Renal pelvis (tissue), 4 donors: ENCODE measurements around the gene HOXD8. TPM values are rescaled to one million over a fixed set of nuclear protein-coding genes. Genes with fewer than 3 reads are reported as not detected.

Source experiments
- DNase-seq: peaks from one replicate; pipeline ENCODE4 v3.0.0-alpha.2; 2013
- polyA plus RNA-seq, 3 donors: library from polyadenylated mRNA; unstranded; fragments of 120-200 nt; gene quantifications; one replicate each; pipeline ENCODE4 v1.2.1, GENCODE V29; 2013; ENCODE audit not compliant: insufficient read length in 3 of 3

HOXD8 gene
- polyA plus RNA-seq, 3 donors: 171 to 182 (median 181) TPM

- DNase-seq: peak; percentile 90
Measured at GRCh38 chr2:176111309-176111663, 18.2 kb upstream of the HOXD8 start.

- DNase-seq: no peak
Measured at GRCh38 chr2:176111846-176112374, 17.6 kb upstream of the HOXD8 start.

GRCh38 chr2:176112375-176113302, 16.9 kb upstream of the HOXD8 start:
- no peak for DNase-seq

- no peak for DNase-seq
Measured at GRCh38 chr2:176114120-176114929, 15.2 kb upstream of the HOXD8 start.

DNA sequence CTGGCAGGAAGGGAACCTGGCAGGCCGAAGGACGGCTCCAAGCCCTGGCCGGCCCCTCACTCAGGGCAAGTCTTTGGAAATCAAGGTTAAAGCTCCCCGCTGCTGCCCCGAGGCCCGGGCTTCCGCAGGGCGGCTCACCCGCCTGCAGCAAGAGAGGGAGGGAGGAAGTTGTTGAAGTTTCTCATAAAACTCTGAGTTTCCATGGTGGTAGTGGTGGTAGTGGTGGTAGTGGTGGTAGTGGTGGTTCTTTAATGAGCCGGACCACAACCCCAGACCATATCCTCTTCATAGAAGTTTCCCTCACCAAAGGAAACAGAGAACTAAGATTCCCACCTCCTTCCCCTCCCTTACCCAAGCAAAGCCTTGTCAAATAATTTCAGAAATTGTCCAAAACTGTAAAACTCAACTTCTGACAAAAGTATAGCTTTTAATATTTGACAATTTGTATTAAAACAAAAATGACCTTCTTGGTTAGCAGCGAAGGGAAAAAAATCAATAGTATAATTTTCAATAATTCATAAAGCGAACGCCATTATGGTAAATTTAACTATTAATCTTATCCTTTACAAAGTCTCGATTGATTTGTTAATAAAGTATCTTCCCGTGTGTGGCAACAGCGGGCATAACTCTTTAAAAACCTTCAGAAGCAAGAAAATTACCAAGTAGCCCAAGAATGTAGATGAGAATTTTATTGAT, 14.4 kb upstream of the HOXD8 start:
- DNase-seq: no peak

- peak; percentile 94 for DNase-seq
Measured at GRCh38 chr2:176115883-176116813, 13.4 kb upstream of the HOXD8 start, which contains the start of gene HOXD10. HOXD10 (plus strand) TSS chr2:176116778; CDS start chr2:176116834, 56 bp downstream.

- DNase-seq: no peak
Measured at GRCh38 chr2:176117162-176117822, 12.2 kb upstream of the HOXD8 start.

DNA sequence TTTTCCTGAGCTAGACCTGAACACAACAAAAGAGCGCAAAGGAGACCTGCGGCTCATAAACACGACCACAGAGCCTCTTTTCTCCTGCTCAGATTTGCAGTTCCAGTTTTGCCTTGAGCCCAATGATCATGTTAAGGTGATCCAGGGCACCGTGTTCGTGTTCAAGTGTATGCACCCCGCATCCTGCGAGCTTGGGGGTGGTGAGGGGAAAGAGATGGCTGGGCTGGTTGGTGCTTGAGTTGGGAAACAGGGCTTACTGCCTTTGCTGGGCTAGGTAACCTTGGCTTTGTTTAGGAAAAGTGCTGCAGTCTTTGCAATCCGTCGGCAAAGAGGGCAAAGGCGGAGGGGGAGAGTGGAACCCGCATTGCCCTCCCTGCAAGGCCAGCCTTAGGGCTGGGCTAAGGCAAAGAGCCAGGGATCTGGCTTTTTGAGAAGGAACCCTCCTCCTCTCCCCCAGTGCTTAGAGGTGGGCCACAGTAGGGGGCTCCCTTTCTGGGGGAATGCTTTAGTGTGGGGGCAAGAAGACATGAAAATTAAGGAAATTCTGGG, 11.6 kb upstream of the HOXD8 start:
- DNase-seq: no peak

DNA sequence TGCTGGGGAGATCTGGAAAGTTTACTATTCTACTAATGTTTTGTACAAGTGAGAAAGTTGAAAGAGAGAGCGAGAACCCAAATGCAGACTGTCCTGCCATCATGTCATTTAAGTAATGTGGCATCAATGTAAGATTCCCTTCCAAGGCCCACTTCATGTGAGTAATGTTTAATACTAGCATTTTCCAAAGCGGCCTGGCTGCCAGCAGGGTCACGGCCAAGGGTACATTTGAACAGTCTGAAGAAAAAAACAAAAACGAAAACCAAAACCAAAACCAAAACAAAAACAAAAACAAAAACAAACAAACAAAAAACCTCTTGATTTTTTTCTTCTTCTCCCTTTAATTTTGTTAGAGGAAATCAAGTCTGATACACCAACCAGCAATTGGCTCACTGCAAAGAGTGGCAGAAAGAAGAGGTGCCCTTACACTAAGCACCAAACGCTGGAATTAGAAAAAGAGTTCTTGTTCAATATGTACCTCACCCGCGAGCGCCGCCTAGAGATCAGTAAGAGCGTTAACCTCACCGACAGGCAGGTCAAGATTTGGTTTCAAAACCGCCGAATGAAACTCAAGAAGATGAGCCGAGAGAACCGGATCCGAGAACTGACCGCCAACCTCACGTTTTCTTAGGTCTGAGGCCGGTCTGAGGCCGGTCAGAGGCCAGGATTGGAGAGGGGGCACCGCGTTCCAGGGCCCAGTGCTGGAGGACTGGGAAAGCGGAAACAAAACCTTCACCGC, 10.7 kb upstream of the HOXD8 start:
- peak; percentile 94 for DNase-seq

DNA sequence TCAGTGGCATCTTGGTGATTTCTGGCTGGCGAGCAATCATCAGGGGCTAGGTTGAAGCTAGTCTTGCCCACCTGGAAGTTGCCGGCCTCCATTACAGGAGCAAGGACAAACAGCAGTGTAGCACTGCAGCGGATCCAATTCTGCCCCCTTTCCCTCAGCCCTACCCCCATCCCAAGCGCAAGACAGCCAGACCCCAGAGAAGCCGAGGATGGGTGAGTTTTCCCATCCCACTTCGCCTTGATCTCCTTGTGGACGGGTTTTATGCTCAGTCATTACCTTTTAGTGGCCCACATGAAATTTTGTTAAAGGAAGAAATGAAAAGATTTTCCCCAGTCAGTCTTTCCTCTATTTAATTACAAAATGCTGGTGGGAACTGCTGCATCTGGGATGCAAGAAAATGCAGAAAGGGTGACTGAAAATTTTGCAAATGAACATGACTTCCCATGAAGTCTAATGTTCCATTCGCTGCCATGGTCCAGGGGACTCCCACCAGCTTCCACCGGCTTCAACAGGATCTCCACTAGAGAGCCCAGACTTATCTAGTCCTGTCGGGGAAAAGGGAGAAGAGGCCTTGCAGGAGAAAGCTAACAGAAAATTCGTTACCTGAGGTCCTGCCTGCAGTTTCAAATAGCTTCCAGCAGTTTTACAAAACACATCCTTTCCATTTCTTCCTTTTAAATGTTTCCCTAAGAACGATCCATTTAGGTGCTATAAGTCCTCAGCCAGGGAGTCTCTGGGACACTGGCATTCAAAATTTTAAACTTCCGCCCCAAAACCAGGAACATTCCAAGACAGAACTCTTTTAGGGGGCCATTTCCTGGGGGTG, 8.9 kb upstream of the HOXD8 start:
- no peak for DNase-seq

- no peak for DNase-seq
Measured at GRCh38 chr2:176121190-176122051, 8.1 kb upstream of the HOXD8 start.

- no peak for DNase-seq
Measured at GRCh38 chr2:176122052-176122682, 7.3 kb upstream of the HOXD8 start.

GRCh38 chr2:176122683-176123410, 6.7 kb upstream of the HOXD8 start, which contains the start of gene HOXD9:
HOXD9 (plus strand) TSS chr2:176122719; CDS start chr2:176122769, 50 bp downstream.
- DNase-seq: no peak

DNA sequence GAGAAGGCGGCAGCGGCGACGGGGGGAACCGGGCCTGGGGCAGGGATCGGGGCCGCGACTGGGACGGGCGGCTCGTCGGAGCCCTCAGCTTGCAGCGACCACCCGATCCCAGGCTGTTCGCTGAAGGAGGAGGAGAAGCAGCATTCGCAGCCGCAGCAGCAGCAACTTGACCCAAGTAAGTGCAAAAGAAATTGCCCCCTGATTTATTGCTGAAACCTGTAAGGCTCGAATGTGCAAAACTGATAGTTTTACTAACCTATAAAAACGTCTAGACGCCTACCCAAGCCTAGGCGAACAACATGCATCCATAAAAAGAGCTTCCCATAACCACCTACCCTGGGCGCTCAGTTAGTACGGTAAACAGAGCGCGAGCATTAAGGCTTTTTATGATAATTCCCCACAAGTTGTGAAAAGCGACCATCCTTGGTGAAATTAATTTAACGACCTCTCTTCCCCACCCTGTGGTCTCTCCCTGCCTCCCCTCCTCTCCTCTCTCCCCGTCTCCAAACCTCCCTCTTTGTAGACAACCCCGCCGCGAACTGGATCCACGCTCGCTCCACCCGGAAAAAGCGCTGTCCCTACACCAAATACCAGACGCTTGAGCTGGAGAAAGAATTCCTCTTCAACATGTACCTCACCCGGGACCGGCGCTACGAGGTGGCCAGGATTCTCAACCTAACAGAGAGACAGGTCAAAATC, 5.9 kb upstream of the HOXD8 start:
- no peak for DNase-seq
